Panc1 (cell line): ENCODE results near the gene AP1B1. TPM values are rescaled to one million over a fixed set of nuclear protein-coding genes. Genes with fewer than 3 reads are reported as not detected.

Source experiments
- ATAC-seq: fragments of 200-7000 bp; cut with Tn5 transposase; 2 replicates; pipeline ENCODE4 v1.9.1; 2020; ENCODE audit warnings: mild to moderate bottlenecking, moderate library complexity
- BruUV-seq: library from RNA; stranded (reverse); fragments of 400-500 nt; replicated peaks from 2 replicates; lab custom pipeline; 2021; lab: Mats Ljungman, UMichigan
- CTCF ChIA-PET: fragments of 300-600 bp; sonication (Branson Sonifier 250); formaldehyde crosslinking; loops from one replicate; lab custom pipeline; 2022; ENCODE audit warnings: antibody characterized with exemption; lab: Charles Lee
- POLR2A ChIA-PET: fragments of 300-600 bp; sonication (Branson Sonifier 250); formaldehyde crosslinking; loops from one replicate; lab custom pipeline; 2022; ENCODE audit warnings: antibody characterized with exemption; lab: Charles Lee
- DNase-seq: peaks from one replicate; pipeline ENCODE4 v3.0.0-alpha.2; 2010; ENCODE audit warnings: low read depth, low spot score
- H3K27ac ChIP-seq: 2 replicates; pipeline ENCODE4 v1.5.1; 2011; ENCODE audit warnings: mild to moderate bottlenecking, low read length, inconsistent platforms
- H3K27me3 ChIP-seq: fragments of 200-500 bp; sonication (Bioruptor generic); 2 replicates; pipeline ENCODE4 v1.6.0; 2014; ENCODE audit warnings: low read length, inconsistent platforms; ENCODE audit not compliant: control insufficient read depth, insufficient read depth
- H3K36me3 ChIP-seq: fragments of 200-500 bp; sonication (Bioruptor generic); 2 replicates; pipeline ENCODE4 v1.5.1; 2014; ENCODE audit warnings: inconsistent platforms, mild to moderate bottlenecking, low read length, moderate library complexity; ENCODE audit not compliant: control insufficient read depth, insufficient read depth
- H3K4me1 ChIP-seq: 2 replicates; pipeline ENCODE4 v1.5.1; 2011; ENCODE audit warnings: inconsistent platforms, mild to moderate bottlenecking, low read length, moderate library complexity; ENCODE audit not compliant: control insufficient read depth, insufficient read depth
- H3K4me3 ChIP-seq, 2 experiments: 2 replicates each; pipeline ENCODE4 v1.5.1; 2011 to 2012; ENCODE audit warnings: low read depth in 2 of 2, low read length in 2 of 2, mild to moderate bottlenecking in 2 of 2, inconsistent platforms in 1 of 2, moderate library complexity in 1 of 2
- H3K9me3 ChIP-seq: fragments of 200-500 bp; sonication (Bioruptor generic); 2 replicates; pipeline ENCODE4 v1.5.1; 2014; ENCODE audit warnings: low read depth, mild to moderate bottlenecking, inconsistent platforms, low read length, moderate library complexity; ENCODE audit not compliant: control insufficient read depth, insufficient read depth
- POLR2AphosphoS5 ChIP-seq: IDR thresholded peaks from 2 replicates; pipeline ENCODE4 v1.6.1; 2012; ENCODE audit warnings: mild to moderate bottlenecking, low read depth, low read length, moderate library complexity
- SIN3A ChIP-seq: IDR thresholded peaks from 2 replicates; pipeline ENCODE4 v1.6.1; 2012; ENCODE audit warnings: low read depth, mild to moderate bottlenecking, low read length, moderate library complexity, borderline replicate concordance; ENCODE audit not compliant: insufficient read depth
- TCF7L2 ChIP-seq: IDR thresholded peaks from 2 replicates; pipeline ENCODE4 v1.6.1; 2011; ENCODE audit warnings: mild to moderate bottlenecking, low read depth, low read length, inconsistent platforms
- in situ Hi-C: cut with HindIII; loops from 2 replicates; pipeline ENCODE4 v1.10.0; 2016; ENCODE audit warnings: low sequenced_read_pairs, low pct_unique_long_range_greater_than_20kb
- intact Hi-C: fragments of 100-400 bp; cut with micrococcal nuclease; formaldehyde crosslinking; loops from one replicate; pipeline ENCODE4 v1.10.0; 2022; ENCODE audit not compliant: unreplicated experiment
- total RNA-seq: library from RNA; stranded (reverse); gene quantifications from one replicate; pipeline ENCODE4 v1.2.1, GENCODE V29; 2021; ENCODE audit not compliant: unreplicated experiment
- TF ChIP-seq, protein P1 (sequence below): fragments of 450-650 bp; IDR thresholded peaks from 2 replicates; pipeline ENCODE4 v1.5.1; 2017; ENCODE audit warnings: mild to moderate bottlenecking
- TF ChIP-seq, protein P2 (sequence below), 2 experiments: IDR thresholded peaks; 2 replicates each; pipeline ENCODE4 v1.6.1; 2011 to 2012; ENCODE audit warnings: low read depth in 2 of 2, control low read depth in 1 of 2, low read length in 1 of 2, mild to moderate bottlenecking in 1 of 2, moderate library complexity in 1 of 2; ENCODE audit not compliant: insufficient read depth in 1 of 2

Gene AP1B1
- total RNA-seq, 1 experiment from 2014 or later, result 48.6 TPM

DNA sequence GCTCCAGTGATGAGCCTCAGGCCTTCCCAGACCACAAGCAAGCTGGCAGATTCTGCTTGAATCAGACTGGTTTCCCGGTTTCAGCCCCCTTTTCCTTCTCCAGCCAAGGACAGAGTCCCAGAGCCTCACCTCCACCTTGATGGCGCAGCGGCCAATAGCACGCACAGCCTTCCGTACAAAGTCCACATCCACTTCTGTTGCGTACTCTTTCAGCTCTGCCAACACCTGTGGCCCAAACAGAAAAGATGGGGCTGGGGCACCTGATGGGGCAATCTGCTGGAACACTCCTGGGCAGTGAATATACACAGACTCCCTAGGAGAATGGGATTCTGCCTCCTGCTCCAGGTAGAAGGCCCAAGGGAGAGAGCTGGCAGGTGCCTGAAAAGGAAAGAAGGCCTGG, 37.3 kb downstream of the AP1B1 start:
- ATAC-seq, result no peak
- TF ChIP-seq, protein P1, sequence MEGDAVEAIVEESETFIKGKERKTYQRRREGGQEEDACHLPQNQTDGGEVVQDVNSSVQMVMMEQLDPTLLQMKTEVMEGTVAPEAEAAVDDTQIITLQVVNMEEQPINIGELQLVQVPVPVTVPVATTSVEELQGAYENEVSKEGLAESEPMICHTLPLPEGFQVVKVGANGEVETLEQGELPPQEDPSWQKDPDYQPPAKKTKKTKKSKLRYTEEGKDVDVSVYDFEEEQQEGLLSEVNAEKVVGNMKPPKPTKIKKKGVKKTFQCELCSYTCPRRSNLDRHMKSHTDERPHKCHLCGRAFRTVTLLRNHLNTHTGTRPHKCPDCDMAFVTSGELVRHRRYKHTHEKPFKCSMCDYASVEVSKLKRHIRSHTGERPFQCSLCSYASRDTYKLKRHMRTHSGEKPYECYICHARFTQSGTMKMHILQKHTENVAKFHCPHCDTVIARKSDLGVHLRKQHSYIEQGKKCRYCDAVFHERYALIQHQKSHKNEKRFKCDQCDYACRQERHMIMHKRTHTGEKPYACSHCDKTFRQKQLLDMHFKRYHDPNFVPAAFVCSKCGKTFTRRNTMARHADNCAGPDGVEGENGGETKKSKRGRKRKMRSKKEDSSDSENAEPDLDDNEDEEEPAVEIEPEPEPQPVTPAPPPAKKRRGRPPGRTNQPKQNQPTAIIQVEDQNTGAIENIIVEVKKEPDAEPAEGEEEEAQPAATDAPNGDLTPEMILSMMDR, result no peak
- TF ChIP-seq SIN3A (no peak), POLR2AphosphoS5 (no peak), TCF7L2 (no peak)
- TF ChIP-seq, protein P2, sequence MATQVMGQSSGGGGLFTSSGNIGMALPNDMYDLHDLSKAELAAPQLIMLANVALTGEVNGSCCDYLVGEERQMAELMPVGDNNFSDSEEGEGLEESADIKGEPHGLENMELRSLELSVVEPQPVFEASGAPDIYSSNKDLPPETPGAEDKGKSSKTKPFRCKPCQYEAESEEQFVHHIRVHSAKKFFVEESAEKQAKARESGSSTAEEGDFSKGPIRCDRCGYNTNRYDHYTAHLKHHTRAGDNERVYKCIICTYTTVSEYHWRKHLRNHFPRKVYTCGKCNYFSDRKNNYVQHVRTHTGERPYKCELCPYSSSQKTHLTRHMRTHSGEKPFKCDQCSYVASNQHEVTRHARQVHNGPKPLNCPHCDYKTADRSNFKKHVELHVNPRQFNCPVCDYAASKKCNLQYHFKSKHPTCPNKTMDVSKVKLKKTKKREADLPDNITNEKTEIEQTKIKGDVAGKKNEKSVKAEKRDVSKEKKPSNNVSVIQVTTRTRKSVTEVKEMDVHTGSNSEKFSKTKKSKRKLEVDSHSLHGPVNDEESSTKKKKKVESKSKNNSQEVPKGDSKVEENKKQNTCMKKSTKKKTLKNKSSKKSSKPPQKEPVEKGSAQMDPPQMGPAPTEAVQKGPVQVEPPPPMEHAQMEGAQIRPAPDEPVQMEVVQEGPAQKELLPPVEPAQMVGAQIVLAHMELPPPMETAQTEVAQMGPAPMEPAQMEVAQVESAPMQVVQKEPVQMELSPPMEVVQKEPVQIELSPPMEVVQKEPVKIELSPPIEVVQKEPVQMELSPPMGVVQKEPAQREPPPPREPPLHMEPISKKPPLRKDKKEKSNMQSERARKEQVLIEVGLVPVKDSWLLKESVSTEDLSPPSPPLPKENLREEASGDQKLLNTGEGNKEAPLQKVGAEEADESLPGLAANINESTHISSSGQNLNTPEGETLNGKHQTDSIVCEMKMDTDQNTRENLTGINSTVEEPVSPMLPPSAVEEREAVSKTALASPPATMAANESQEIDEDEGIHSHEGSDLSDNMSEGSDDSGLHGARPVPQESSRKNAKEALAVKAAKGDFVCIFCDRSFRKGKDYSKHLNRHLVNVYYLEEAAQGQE (IDR thresholded peaks at IDR 0.05; ENCODE audit: insufficient read depth in 1 of 2, low read depth in 2 of 2, low read length in 1 of 2), result no peak
- H3K4me3 ChIP-seq, result no peak overlapping the region
- no peaks in the 10 kb centered on the region for H3K9me3 ChIP-seq
- peaks cover 7% of the 10 kb centered on the region for H3K36me3 ChIP-seq
- ChIA-PET CTCF (interaction anchor here (0.5 kb wide), 1 partner anchor 314 kb away, joined by 6 read pairs; no protein-coding TSS in a partner anchor), POLR2A (no interaction called here)
- BruUV-seq, result no TSS peak
- no peak overlapping the region for H3K27ac ChIP-seq
- in situ Hi-C loops (no loop called here), intact Hi-C loops (no loop called here)
- no peaks in the 10 kb centered on the region for H3K4me1 ChIP-seq
- DNase-seq, result no peak
- H3K27me3 ChIP-seq, result no peaks in the 10 kb centered on the region

- TF ChIP-seq, protein P1, result no peak
- TF ChIP-seq POLR2AphosphoS5 (no peak), SIN3A (no peak), TCF7L2 (no peak)
- TF ChIP-seq, protein P2 (IDR thresholded peaks at IDR 0.05; ENCODE audit: insufficient read depth in 1 of 2, low read depth in 2 of 2, low read length in 1 of 2), result no peak
- H3K4me3 ChIP-seq, result no peak overlapping the region
- ATAC-seq (no peak), DNase-seq (no peak)
- no TSS peak for BruUV-seq
- H3K9me3 ChIP-seq, result no peaks in the 10 kb centered on the region
- H3K36me3 ChIP-seq, result peaks cover 7% of the 10 kb centered on the region
- H3K27ac ChIP-seq, result no peak overlapping the region
- POLR2A ChIA-PET, result no interaction called here
- intact Hi-C loops (no loop called here), in situ Hi-C loops (no loop called here)
- CTCF ChIA-PET, result no interaction called here
- H3K27me3 ChIP-seq, result no peaks in the 10 kb centered on the region
- H3K4me1 ChIP-seq, result peaks cover 4% of the 10 kb centered on the region
Observed at GRCh38 chr22:29348956-29349355, 39.4 kb downstream of the AP1B1 start.
